HTR-8/SVneo (cell line): ENCODE measurements around the gene ABI2.
"Not testable (repeated sequence)": the region's sequence is repeated elsewhere in the genome, so short reads cannot be mapped to it uniquely, and the experiment has no call there.

Experiments used
- DNase-seq: peaks from one replicate; pipeline ENCODE4 v3.0.0; 2011; ENCODE audit warnings: low spot score, mixed read lengths; ENCODE audit not compliant: insufficient read length
- FAIRE-seq: peaks from 2 replicates; lab custom pipeline; 2011; peaks lifted over from hg19 to GRCh38; lab: Jason Lieb, UNC

The ABI2 gene

DNA sequence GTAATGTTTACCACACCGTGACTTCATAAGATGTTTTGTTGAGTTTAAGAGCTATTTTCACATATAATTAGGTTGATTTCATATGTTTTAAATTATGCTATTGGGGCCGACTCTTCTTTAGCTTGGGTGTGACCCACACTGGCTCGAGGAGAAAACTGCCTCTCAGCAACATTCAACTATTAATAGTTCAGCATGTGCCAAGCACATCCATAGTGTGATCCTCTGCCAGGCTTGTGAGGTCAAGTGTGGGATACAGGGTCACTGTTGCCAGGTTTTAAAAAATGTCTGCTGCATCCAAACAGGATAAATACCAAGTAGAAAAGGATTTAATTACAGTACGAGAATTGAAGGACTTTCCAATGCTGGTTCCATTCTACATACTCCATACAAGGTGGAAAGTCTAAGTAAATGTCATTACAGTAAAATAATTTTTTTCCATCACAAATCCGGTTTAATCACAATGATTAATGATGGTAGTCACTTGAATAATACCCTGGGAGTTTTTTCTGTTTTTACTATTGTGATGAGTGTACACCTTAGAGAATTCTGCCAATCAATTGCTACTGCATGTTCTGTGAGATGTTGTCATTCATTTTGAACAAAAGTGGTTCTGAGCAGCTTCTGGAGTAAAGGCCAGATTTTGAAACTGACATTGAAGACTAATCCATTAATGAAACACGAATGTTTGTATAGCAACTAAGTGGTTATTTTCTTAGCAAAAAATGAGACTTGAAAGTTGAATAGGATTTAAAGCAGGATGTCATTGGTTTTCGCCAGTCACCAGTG, 84.5 kb downstream of the ABI2 start:
- DNase-seq (no peak), FAIRE-seq (no peak)

DNA sequence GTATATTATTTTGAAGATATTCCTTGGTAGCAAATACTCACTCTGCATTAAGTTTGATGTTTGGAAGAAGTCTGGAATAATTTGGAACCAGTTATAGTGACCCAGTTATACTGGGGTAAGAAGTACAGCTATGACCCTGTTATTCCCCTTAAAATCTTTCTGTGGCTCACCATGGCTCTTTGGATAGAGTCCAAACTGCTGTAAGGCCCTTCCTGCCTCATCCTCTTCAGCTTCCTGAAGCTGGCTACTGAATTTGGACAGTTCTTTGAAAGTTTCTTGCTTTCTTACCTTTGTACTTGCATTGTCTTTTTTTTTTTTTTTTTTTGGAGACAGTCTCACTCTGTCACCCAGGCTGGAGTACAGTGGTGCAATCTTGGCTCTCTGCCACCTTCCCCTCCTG, 85.6 kb downstream of the ABI2 start:
- DNase-seq (no peak), FAIRE-seq (no peak)

DNA sequence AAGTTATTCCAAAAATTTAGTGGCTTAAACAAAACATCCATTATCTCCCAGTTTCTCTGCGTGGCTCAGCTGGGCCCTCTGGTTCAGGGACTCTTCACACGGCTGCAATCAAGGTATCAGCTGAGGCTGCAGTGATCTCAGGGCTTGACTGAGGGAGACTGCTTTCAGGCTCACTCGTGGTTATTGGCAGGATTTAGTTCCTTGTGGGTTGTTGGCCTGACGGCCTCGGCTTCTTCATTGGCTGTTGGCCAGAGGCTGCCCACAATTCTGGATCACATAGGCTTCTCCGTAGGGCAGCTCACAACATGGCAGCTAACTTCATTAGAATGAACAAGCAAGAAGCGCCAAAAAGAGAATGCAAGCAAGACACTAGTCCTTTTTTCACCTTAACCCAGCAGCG, 90.1 kb downstream of the ABI2 start:
- DNase-seq (no peak), FAIRE-seq (no peak)

DNA sequence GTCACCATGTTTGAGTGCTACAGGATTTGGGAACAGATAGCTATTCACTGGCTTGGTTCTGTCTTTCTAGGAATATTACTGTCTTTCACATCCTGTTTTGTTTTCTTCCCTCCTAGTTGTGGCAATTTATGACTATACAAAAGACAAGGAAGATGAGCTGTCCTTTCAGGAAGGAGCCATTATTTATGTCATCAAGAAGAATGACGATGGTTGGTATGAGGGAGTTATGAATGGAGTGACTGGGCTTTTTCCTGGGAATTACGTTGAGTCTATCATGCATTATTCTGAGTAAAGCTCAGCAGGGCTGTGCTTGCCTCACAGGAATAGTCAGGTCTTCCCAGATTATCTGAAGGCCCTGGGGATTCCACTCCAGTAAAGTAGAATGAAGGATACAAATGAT, 98.9 kb downstream of the ABI2 start:
- FAIRE-seq (no peak), DNase-seq (peak; percentile 45)

DNA sequence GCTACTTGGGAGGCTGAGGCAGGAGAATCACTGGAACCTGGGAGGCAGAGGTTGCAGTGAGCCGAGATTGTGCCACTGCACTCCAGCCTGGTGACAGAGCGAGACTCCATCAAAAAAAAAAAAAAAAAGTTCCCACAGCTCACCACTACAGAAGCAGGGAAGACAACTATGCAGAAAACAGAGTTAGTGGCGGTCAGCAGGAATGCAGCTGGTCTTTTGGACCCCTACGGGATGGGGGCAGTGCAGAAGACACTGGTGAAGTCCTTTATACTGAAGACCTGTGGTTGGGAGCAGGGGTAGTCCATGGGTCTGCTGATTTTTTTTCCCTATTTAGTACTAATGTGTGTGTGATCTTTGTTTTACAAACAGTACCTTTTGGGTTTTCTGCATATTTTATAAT, 101.4 kb downstream of the ABI2 start:
- not testable (repeated sequence) for FAIRE-seq, DNase-seq

DNA sequence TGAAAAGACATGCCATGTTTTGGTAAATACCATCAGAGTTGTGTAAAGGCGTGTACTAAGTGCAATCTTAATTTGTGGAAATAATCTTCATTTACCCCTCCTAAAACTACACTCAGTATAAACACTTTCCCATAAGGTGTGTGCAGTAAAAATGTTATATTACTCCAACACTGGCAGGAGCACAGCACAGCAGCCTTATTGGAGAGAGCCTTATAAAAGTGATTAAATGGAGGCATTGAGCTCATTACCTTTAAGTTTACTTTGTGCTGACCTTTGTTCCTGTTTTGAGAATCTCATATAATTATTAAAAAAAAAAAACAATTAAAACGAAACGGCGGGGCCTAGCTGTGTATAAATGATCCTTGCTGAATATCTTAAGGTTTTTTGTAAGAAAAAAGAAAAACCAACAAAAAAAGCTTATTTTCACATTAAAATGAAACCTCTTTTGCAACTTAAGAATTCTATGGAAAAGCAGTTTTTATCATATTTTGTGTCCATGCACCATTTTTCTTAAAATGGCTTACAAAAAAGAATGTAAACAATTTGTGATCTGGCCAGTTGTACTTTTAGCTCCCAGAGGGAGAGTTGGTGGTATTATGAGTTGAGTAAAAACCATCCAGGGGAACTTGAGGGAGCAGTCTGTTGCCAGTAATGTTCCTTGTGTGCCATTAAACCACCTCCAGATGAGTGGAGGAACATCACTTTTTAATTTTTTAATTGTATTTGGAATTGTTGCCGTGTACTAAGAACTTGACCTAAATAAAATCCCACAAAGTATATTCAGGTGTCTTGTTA, 103.4 kb downstream of the ABI2 start:
- no peak for DNase-seq
- no peak for FAIRE-seq

DNA sequence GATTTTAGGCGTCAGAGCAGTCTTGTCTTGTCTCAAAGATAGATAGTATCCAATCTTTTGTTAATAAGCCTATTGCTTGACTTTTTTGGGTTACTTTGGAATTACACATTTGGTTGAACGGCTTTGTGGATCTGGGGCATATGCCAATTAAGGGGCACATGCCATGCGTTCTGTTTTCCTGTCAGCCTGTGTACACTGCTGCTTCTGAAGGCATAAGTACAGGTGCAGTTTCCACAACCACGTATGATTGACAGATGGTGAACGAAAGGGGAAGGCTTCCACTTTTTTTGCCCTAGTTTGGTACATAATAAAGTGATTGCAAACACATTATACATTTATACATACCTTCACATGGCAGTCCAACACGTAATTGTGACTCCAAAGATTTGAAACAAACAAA, 104.6 kb downstream of the ABI2 start:
- no peak for DNase-seq
- no peak for FAIRE-seq

DNA sequence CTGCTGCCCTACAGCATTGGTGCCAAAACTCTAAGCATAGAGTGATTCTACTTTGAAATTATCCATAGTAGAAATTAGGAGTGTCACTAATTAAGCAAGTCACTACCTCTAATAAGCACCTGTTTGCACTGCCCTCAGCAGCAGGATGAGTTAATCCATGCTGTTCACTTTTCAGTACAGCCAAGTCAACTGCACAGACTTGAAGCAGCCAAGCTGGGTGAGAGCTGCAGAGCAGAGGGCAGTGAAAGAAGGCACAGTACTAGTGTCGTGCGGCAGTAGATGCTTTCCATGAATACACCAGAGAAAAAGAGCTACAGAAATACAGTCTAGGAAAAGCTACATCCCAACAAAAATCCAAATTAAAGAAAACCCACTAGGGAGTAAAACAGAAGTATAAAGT, 108.3 kb downstream of the ABI2 start:
- FAIRE-seq (peak; percentile 13), DNase-seq (no peak)

DNA sequence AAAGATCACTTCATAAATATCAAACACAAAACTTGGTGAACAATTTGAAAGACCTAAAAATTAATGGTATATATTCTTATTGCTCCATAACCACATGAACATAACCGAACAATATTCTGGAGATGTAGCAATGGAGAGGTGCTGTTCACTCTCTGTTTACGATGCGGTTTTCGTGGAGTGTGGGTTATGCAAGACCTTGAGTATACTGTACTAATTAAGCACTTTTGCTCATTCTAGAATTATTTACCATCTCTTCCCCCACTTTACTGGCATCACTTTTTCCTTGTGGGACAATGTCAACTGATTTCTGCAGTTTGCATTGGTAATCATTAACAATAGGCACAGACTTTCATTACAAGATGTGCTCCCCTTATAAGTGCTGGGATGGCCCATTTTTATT, 109.3 kb downstream of the ABI2 start:
- DNase-seq (no peak), FAIRE-seq (no peak)

DNA sequence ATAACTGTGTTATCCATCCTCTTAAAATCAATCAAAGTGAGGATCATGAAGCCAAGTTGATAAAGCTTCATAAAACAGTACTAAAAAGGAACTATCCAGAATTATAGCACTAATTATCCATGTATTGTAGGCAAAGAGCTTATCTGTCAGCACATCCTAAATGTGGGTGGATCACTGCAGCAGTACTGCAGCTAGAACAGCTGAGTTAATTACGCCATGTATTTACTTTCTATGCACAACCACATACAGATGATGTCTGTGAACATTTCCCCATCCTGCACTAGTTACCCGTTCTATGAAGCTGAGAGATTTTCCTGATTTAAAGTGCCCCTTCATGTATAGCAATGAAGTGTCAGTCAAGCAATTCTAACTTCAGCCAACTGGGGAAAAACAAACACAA, 110.3 kb downstream of the ABI2 start:
- DNase-seq (no peak), FAIRE-seq (no peak)

DNA sequence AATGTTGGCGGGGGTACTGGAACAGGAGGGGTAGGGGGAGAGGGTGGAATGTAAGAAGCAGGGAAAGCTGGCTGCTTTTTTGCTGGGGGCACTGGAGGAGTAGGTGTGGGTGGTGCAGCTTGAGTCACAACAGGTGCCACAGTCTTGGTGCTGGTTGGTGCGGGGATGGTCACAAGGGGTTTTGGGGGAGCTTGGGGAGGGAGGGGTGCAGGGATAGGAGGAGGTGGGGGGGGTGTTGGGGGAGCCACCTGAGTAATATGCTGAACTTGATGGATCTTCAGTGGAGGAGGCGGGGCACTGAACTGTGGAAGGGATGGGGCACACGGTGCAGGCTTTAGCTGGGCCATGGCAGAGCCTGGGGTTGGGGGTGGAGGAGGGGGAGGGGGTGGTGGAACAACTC, 112.5 kb downstream of the ABI2 start:
- FAIRE-seq (no peak), DNase-seq (no peak)

DNA sequence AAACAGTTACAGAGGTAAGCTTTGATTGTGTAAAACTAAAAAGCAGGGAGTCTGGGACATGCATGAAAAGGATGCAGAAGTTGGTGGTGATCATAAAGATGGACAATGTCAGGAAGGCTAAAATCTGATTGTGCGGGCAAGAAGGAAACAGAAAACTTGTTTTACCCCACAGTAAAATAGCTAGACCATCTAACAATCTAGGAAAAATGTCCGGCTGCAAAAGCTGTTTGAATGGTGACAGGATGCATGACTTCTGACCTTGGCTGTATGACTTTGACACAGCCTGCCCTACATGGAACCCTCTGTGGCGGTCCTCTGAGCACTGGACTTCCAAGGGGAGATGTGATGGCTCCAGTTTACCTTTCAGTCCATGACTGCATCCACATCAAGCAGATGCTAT, 113.3 kb downstream of the ABI2 start:
- FAIRE-seq (no peak), DNase-seq (no peak)

DNA sequence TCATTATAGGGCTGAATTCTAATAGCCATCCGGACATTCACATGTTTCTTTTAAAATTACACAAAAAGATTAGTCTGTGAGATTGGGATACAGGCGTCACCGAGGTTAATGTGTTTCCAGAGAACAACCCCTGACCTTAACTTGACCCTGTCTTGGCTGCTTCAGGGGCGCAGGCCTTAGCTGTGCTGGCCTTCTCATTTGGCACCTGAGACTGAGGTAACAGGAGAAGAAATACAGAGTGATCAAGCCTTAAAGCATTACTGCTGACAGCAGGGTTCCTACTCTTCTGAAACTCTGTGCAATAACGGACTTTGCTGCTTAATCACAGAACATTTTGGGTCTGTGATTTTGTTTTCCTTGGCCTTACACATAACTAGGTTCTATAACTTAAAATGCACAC, 114.3 kb downstream of the ABI2 start:
- no peak for FAIRE-seq
- DNase-seq, result no peak

DNA sequence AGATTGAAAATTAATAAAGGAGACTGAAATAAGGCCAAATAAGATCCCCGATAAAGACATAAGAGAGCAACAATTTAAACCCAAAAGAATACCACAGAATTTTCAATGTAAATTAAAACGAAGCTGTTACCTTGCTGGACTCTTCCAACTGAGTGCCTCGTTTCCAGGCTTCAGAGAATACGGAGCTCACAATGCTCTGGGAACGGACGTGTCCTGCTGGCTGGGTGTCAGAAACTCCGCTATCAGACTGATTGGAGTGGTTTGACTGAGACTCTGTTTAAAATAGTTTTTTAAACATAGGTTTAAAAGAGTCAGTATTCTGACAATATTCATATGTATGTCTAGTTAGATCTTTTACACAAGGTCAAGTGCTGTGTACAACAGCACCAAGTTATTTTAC, 116.5 kb downstream of the ABI2 start:
- no peak for DNase-seq
- no peak for FAIRE-seq

DNA sequence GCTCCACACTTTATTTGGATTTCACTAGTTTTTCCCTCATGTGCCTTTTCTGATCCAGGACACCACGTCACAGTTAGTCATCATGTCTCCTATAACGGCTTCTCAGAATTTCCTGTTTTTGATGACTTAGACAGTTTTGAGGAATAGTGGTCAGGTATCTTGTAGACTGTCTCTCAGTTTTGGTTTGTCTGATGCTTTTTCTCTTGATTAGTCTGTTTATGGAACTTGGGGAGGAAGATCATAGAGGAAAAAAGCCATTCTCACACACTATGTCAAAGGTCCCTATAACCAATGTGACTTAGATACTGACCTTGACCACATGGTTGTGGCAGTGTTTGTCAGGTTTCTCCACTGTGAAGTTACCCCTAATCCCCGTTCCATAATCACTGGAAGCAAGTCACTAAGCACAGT, 117.9 kb downstream of the ABI2 start:
- DNase-seq (no peak), FAIRE-seq (no peak)

DNA sequence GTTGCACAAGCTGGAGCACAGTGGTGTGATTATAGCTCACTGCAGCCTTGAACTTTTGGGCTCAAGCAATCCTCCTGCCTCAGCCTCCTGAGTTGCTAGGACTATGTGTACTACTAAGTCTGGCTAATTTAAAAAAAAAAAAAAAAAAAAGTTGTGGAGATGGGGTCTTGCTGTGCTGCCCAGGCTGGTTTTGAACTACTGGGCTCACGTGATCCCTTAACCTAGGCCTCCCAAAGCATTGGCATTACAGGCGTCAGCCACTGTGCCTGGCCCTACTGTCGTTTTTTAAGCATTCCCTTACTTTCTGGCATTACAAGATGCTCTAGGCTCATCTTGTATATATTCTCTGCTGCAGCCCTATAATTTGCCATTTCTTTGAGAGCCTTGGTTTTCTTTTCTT, 118.6 kb downstream of the ABI2 start:
- FAIRE-seq, result no peak

DNA sequence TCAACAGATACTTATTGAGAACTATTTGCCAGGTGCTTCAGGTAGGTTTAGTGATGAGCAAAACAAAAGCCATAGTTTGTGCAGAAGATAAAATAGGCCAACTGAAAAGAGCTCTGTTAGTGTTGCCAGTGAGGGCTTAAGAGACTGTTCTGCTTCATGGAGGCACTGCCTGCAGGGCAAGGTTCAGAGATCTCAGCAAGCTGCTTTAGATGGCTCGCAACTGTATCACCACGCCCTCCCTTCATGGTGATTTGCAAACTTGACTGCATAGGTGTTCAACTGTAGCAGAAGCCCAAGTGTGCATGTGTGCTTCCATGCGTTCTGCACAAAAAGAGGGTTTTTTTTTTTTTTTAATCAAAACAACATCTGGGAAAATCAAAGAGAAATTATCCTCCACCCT, 122.4 kb downstream of the ABI2 start:
- DNase-seq, result no peak
- FAIRE-seq, result no peak

More for the DNA sequence above, 118.6 kb downstream of the ABI2 start:
- DNase-seq, result no peak

DNA sequence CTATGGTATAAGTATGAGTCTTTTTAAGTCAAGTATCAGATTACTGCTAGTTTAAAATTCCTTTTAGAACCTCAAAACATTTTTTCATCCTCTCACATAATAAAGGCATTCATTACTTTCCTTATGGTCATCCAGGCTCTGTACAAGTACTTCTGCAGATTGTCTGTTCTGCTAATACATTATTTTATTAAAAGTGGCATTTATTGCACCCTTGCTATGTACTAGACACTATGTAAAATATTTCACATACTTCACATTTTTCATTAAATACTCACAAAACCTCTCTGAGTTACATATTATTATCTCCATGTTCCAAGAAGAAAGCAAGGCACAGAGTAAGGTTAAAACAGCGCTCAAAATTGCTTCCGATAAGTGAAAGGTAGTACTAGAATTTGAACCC, 122.8 kb downstream of the ABI2 start:
- FAIRE-seq (no peak), DNase-seq (no peak)

DNA sequence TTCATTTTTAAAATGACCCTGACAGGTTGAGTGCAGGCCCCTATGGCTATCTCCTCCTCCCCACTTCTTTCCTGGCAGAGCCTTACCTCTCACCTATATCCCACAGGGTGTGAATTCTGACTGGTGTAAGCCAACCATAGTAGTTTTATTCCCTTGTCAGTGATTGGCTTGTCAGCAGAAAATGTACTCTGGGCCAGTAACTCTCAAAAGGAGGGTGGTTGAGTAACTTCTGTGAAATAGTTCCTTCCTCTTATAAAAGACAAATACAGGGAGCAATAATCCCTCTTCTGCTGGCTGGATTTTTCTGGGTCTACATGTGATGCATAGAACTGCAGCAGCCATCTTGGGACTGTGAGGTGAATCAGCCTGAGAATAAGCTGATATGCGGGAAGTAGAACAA, 123.5 kb downstream of the ABI2 start:
- DNase-seq, result no peak

DNA sequence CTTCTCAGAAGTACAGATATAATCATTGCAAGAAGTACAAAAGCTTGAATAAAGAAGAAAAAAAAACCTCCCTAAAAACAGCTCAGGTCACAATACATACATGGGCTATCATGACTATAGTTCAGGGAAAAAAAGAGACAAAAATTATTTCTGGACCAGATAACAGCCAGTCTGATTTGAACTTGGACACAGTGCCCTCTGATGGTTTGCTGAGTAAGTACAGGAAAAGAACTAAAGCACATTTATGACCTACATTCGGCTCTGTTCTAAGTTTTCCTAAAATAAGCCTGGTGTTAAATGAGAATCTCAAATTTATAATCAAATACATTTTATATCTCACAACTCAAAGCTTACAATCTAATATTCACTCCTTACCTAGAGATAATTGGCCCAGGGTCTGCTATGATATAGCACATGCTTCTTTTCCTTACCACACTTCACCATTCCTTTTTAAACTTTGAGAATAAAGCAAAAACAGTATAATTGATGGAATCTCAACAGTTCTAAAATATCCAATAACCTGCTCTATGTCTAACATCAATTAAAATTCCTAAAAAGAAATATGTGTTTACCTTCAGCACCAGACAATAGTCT, 125.8 kb downstream of the ABI2 start:
- FAIRE-seq, result no peak
- peak; percentile 46 for DNase-seq

More for the DNA sequence above, 123.5 kb downstream of the ABI2 start:
- peak; percentile 76 for FAIRE-seq

DNA sequence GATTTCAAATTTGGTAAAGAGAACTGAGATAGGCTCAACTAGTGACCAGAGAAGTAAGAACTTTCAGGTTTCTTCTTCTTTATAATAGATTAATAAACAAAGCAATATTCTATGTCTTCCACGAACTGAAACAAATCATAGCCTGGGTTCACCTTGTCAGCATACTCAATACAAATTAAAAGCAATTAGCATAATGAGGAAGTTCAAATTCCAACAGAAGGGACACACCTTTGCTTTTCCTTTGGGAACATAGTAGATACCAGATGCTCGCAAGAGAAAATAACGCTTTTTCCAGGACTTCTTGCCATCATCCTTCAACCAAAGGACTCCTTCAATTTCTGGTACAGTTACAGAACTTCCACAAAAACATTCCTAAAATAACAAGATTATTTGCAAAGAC, 127.0 kb downstream of the ABI2 start:
- FAIRE-seq, result no peak
- no peak for DNase-seq
